ENCODE results near the gene JUNB. TPM values are rescaled to one million over a fixed set of nuclear protein-coding genes. Genes with fewer than 3 reads are reported as not detected.

The JUNB gene
- total RNA-seq = 59.3 and 124 TPM in 2 replicates

DNA sequence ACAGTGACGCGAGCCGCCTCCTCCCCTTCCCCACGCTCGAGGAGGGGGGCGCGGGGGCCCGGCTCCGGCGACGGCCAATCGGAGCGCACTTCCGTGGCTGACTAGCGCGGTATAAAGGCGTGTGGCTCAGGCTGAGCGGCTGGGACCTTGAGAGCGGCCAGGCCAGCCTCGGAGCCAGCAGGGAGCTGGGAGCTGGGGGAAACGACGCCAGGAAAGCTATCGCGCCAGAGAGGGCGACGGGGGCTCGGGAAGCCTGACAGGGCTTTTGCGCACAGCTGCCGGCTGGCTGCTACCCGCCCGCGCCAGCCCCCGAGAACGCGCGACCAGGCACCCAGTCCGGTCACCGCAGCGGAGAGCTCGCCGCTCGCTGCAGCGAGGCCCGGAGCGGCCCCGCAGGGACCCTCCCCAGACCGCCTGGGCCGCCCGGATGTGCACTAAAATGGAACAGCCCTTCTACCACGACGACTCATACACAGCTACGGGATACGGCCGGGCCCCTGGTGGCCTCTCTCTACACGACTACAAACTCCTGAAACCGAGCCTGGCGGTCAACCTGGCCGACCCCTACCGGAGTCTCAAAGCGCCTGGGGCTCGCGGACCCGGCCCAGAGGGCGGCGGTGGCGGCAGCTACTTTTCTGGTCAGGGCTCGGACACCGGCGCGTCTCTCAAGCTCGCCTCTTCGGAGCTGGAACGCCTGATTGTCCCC is at the start of gene JUNB:
Gene JUNB (plus strand): TSS at position 142 of the 706 bp plus-strand sequence. CDS start 286 bp downstream, at position 428.
- peak; percentile 98 to 99 for DNase-seq (ENCODE audit: low read depth in 2 of 2)

DNA sequence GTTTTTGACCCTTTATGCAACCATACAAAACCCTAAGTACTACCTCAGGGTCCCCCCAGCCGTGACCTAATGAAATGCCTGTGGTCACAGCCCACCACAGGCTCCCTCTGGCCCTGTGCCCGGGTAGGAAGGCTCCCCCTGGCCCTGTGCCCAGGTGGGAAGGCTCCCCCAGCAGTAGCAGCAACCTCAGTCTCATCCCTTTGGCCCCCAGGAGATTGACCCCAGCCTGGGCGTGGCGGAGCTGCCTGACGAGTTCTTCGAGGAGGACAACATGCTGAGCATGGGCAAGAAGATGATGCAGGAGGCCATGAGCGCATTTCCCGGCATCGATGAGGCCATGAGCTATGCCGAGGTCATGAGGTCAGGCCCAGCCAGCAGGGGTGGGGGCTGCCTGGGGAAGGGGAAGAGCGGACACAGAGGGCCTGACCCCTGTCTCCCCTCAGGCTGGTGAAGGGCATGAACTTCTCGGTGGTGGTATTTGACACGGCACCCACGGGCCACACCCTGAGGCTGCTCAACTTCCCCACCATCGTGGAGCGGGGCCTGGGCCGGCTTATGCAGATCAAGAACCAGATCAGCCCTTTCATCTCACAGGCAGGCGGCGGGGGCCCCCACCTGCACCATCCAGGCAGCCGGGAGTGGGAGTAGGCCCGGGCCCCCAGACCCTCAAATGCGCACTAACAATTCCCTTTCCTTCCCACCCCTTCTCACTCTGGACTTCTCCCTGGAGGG is 46.0 kb upstream of the JUNB start:
- no peak for DNase-seq (ENCODE audit: low read depth in 2 of 2)

DNA sequence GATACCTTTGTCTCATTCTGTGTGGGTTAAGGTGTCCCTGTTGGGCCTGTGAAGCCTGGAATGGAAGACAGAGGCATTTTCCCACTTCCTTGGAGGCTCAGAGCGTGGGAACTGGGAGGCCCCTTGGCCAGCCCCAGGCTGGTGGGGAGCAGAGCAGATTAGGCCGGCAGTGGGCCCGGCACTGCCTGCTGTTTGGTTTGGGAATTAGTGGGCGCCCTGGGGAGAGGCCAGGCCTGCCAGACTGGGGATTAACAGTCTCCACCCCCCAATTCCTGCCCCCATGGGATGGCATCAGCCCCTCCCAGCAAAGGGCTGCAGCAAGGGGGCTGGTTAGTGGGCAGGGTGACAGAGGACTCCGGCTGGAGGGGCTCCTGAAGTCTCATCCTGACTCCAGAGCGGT is 42.8 kb upstream of the JUNB start:
- no peak for DNase-seq (ENCODE audit: low read depth in 2 of 2)

DNA sequence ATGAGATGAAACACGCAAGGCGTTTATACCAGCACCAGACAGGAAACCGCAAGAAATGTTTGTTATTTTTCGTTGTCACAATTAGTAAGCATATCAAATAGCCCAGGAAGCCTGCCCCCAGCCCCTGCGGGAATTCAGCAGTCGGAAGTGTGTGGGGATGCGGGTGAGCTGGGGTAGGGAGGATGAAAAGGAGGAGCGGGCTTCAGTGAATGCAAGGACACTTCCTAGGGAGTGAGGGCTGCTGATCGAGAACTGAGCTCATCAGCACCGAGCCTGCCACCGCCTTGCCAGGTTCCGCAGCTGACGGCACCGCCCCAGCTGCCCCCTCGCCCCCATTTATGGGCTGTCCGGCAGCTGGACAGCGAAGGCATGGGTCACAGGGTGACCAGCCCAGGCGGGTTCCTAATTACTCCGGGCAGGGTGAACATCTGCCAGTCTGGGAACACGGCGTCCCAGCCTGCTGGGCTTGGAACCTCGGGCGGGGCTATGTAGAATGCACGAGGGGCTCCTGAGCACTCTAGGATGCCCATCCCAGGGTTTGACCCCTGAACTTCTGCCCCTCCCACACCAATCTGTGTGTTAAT is 41.3 kb upstream of the JUNB start:
- peak in 1 of 2 donors; percentile 60 for DNase-seq (ENCODE audit: low read depth in 2 of 2)

DNA sequence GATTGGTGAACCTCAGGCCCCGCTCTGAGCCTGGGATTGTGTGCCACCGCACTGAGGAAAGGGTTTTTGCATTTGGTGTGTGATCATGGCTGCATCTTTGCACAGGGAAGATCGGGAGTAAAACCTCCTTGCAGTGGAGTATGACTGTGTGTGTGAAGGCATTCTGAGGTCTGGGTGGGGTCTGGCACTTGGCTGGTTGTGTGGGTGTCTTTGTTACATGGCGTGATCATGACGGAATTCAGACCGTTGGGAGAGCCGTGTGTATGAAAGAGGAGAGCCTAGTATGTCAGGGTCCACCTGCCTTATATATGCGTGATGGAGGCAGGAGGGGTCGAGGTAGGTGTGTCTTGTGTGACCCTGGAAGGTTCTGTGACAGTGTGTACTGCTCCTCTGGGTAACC is 40.4 kb upstream of the JUNB start:
- no peak for DNase-seq (ENCODE audit: low read depth in 2 of 2)

DNA sequence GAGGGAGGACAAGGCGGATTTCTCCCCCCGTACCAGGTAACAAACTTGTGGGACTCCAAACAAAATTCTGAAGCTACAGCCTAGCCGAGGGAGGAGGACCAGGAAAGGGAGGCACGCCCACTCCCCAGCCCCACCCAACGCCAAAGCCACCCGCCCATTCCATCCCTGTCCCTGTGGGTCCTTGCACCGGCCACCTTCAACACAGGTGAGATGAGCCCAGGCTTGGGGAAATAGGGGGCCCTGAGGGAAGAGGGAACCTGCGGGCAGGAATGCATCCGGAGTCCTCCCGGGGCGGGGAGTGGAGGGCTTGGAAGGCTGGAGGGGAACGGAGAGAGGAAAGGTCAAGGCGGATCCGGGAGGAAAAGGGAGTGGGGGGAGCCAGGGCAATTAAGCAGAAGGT is 39.7 kb upstream of the JUNB start, which contains the start of gene BEST2:
Gene BEST2 (plus strand): TSS at position 157 of the 400 bp plus-strand sequence. CDS start 802 bp downstream, outside the sequence.
- no peak for DNase-seq (ENCODE audit: low read depth in 2 of 2)

DNA sequence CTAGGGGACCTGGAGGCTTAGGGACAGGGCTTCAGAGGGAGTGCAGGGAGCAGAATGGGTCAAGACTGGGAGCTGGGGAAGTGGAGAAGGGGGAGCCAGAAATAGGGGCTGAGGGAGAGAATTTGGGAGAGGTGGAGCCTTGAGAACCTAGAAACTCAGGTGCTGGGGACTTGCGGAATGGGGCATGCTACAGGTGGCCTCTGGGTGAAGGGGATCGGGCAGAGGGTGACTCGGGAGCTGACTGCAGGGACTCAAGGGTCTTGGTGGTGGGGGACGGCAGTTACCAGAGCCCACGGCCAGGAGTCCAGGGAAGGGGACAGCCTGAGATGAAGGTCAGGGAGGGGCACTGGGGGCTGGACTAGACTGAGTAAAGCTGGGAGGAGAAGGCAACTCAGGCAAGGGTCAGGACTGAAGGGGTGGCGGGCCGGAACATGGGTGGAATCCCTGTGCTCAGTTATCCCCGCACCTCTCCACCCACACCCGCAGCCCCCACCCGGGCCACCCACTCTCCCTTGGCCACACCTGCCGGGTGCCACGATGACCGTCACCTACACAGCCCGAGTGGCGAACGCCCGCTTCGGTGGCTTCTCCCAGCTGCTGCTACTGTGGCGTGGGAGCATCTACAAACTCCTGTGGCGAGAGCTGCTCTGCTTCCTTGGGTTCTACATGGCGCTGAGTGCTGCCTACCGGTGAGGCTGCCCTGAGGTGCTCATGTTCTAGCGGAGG is 39.1 kb upstream of the JUNB start:
- no peak for DNase-seq (ENCODE audit: low read depth in 2 of 2)

DNA sequence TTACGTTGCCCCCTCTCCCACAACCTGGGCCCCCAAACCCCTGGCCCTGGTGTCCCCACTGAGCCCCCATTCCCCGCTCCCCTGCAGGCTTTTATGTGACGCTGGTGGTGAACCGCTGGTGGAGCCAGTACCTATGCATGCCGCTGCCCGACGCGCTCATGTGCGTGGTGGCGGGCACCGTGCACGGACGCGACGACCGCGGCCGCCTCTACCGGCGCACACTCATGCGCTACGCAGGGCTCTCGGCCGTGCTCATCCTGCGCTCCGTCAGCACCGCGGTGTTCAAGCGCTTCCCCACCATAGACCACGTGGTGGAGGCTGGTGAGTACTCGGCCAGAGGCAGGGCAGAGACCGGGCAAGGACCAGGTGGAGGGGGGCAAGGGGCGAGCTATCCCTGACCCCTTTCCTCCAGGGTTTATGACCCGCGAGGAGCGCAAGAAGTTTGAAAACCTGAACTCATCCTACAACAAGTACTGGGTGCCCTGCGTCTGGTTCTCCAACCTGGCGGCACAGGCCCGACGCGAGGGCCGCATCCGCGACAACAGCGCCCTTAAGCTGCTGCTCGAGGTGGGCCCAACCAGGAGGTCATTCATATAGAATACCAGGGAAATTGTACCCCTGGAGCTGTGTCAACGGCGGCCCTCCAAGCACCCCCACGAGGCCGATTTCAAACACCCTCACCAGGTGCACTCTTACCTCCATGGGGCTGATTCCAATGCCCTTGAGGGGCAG is 36.7 kb upstream of the JUNB start:
- DNase-seq (ENCODE audit: low read depth in 2 of 2) = no peak

DNA sequence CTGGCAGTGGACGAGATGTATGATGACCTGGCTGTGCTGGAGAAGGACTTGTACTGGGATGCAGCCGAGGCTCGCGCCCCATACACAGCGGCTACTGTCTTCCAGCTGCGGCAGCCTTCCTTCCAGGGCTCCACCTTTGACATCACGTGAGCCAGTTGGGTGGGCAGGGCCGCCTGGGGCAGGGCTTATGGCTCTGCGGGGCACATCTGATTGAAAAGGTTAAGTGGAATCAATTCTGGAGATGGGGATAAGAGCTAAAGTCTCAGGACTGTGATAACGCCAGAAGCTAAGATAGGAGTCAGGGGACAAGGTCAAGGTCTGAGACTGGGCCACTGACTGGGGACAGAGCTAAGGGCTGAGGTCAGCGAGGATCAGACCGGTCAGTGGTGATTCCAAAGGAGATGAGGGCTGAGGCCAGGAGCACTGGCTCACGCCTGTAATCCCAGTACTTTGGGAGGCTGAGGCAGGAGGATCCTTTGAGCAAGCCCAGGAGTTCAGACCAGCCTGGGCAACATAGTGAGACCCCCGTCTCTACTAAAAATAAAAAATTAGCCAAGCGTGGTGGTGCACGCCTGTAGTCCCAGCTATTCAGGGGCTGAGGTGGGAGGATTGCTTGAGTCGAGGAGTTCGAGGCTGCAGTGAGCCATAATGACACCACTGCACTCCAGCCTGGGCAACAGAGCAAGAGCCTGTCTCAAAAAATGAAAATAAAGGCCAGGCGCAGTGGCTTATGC is 35.0 kb upstream of the JUNB start:
- no peak for DNase-seq (ENCODE audit: low read depth in 2 of 2)

DNA sequence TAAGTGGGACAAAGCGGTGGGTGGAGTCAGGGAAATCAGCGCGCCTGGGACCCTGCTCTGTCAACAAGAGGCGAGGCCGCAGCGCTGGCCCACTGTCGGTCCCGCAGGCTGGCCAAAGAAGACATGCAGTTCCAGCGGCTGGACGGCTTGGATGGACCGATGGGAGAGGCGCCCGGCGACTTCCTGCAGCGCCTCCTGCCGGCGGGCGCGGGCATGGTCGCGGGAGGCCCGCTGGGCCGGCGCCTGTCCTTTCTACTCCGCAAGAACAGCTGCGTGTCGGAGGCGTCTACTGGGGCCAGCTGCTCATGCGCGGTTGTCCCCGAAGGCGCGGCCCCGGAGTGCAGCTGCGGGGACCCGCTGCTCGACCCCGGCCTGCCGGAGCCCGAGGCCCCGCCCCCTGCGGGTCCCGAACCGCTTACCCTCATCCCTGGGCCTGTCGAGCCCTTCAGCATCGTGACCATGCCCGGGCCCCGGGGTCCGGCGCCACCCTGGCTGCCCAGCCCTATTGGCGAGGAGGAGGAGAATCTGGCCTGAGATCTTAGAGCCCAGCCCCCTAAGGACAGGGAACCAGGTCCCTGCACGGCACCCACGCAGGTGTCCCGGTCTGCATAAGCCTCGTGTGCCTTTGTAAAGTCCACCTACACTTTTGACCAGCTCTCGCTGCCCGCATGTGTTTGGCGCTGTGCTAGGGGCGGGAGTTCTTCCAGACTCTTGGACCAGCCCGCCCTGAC is 33.6 kb upstream of the JUNB start:
- peak; percentile 78 to 82 for DNase-seq (ENCODE audit: low read depth in 2 of 2)

DNA sequence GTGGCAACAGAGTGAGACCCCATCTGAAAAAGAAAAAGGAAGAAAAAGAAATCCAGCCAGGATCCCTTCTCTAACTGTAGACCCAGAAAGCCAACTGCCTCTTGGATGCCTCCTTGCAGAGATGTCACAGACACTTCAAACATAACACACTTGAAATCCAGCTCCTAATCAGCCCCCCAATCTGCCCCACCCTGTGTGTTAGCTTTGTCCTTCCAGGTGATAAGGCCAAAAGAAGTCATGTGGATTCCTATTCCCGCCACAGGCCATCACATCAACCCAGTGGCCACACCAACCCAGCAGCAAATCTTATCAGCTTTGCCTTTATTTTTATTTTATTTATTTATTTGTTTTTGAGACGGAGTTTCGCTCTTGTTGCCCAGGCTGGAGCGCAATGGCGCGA is 31.6 kb upstream of the JUNB start:
- no peak for DNase-seq (ENCODE audit: low read depth in 2 of 2)

DNA sequence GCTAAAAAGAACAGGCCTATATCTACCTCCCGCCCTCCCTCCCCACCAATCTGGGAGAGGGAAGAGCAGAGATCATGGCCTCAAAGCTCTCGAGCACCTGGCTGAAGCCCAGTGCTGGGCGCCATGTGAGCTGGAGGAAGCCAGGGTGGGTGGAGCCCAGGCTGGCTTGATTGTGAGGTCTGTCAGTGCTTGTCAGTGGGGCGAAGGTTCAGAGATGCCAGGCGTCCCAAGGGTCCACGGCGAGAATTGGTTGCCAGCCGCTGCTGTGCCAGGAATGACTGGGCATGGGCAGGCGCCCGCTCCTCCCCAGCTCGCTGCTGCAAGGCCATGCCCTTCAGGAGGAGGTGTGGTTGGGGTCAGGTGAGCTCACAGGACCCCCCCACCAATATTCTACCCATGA is 28.2 kb upstream of the JUNB start:
- DNase-seq (ENCODE audit: low read depth in 2 of 2) = no peak

DNA sequence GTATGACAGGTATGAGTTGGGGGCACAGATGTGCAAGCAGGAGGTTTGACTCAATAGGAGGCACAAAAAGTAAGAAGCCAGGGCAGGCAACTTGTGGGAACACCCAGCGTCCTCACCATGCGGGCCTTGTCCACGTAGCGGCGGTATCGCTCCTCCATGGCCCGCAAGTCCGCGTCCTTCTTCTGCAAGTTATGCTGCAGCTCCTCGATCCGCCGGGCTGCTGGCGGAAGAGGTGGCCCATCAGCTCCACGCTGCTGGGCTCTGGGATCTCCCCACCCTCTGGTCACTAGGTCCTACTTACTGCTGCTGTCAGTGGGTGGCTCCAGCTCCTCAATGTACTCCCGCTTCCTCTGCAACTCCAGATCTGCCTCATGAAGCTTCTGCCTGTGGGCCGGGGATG is 26.6 kb upstream of the JUNB start:
- no peak for DNase-seq (ENCODE audit: low read depth in 2 of 2)

DNA sequence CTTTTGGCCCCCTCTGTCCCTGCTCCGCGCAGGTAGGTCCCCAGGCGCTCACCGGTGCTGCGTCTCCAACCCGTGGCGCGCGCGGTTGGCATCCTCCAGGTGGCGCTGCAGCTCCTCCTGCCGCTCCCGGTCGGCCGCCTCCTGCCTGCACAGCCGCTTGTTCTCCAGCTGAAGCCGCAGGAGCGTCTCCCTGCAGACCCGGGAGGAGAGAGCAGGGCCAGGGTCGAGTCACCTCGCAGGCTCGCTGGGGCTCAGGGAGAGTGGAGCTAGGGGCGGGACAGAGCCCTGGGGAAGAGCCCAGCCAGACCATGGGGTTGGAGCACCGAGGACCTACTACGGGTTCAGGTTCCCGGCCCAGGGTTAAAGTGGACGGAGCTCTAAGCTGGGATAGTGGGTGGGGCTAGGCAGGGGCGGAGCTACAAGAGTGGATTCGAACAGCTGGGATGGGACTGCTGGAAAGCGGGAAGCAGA is 25.2 kb upstream of the JUNB start:
- peak; percentile 87 to 89 for DNase-seq (ENCODE audit: low read depth in 2 of 2)

DNA sequence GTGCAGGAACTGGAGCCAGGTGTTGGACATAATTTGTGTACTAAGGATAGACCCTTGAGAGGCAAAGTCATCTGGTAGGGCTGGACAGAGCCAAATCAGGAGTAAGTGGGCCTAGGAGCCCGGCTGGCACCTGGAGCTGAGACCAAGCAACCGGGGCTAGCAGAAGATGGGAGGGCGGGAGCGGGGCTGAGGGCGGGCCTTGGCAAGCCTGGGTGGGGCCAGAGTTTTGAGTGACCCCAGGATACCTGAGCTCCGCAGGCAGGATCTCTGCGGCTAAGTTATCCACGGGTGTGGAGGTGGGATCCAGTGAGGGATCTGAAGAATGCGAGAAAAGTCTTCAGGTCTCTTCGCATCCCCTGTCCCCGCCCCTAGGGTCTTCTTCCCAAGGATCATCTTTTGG is 24.1 kb upstream of the JUNB start:
- DNase-seq (ENCODE audit: low read depth in 2 of 2) = no peak

DNA sequence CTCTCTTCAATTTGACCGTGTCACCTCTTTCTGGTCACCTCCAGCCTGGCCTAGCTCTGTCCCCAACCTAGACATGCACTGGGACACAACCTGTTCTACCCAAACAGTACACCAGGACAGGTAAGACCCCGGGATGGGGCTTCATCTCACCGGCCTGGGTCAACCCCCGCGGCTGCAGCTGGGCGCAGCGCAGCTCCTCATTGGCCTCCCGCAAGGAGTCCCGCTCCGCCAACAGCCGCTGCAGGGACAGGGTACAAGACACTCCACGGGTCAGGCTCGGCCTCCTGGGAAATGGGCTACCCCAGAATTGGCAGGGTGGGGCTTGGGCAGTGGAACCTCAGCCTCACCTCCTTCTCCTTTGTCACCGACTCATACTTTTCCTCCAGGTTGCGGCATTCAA is 23.6 kb upstream of the JUNB start:
- no peak for DNase-seq (ENCODE audit: low read depth in 2 of 2)

DNA sequence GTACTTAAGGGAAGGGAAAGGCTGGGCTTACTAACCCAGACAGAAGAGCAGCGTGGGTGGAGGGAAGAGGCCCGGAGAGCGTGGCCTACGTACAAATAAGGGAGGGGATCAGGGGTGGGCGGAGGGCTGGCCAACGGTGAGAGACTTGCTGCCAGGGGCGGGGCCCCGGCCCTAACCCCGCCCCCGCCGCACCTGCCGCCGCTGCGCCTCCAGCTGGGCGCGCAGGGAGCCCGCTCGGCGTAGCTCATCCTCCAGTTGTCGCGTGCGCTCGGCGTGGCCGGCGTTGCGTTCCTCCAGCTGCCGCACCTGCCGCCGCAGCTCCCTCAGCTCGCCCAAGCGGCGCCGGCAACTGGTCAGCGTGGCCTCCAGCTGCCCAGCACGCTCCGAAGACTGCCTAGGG is 21.6 kb upstream of the JUNB start:
- peak in 1 of 2 donors; percentile 36 for DNase-seq (ENCODE audit: low read depth in 2 of 2)

DNA sequence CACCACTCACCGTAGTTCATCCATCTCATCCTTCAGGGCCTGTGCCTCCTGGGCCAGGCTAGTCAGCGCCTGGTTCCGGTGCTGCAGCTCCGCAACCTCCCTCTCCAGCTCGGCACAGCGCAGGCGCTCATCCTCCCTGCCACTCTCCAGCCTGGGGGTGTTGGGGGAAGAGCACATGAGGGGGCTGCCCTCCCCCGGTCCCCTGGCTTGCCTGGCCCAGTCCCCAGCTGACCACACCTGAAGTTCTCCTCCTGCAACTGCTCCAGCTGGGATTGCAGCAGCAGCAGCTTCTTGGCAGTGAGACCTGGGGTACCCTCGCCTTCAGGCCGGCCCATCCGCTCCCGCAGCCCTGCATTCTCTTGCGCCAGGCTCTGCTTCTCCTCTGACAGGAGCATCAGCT is 20.4 kb upstream of the JUNB start:
- no peak for DNase-seq (ENCODE audit: low read depth in 2 of 2)

DNA sequence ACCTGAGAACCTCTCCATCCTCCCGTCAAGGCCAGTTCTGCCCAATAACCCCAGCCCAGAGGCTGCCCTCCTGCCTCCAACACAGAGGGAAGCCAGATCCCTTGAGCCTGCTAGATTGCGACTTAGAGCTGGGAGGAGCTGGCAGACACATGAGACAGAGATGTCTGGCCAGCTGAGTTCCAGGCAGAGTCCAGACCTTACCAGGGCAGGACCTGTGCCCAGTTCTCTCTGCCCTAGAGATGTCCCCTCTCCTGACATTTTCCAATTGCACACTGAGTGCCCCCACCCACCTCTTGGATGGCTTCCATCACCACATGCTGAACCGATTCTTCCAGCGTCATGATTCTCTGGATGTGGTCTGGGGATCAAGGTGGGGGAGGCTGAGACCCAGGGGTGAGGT is 19.0 kb upstream of the JUNB start:
- DNase-seq (ENCODE audit: low read depth in 2 of 2) = no peak

DNA sequence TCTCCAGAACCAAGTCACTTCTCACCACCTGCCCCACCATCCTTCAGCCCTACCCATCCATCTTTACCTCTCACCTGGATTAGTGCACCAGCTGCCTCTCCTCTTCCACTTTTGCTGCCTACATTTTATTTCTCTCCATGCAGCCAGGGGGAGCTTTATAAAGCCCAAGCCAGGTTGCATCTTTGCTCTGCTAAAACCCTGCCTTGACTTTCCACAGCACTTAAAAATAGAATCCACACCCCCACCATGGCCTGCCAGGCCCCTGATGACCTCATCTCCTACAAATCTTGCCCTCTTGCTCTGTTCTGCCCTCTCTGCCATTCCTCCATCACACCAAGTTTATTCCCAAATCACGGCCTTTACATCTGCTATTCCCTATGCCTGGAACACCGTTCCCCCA is 17.7 kb upstream of the JUNB start:
- DNase-seq (ENCODE audit: low read depth in 2 of 2) = no peak
